Measurements from ENCODE around the gene KRTAP10-3. TPM values are rescaled to one million over a fixed set of nuclear protein-coding genes. Genes with fewer than 3 reads are reported as not detected.

The KRTAP10-3 gene
- total and polyA plus RNA-seq, 2 donors (not counting 1 experiment from before 2014, with no cell fraction given): not detected

GRCh38 chr21:44540741-44541288, 17.8 kb downstream of the KRTAP10-3 start:
- no peaks in the 10 kb centered on the region for H3K27me3 ChIP-seq (ENCODE audit: control insufficient read depth, insufficient read depth, low read length)
- no peak overlapping the region for H3K9ac ChIP-seq (ENCODE audit: insufficient read depth, low read length)
- no peaks in the 10 kb centered on the region for H3K9me3 ChIP-seq (ENCODE audit: control insufficient read depth, insufficient read depth, low read depth, low read length)
- no peak overlapping the region for H3K4me2 ChIP-seq (ENCODE audit: extremely low read depth, insufficient read depth, low read length)
- H3K79me2 ChIP-seq (ENCODE audit: control insufficient read depth, insufficient read depth, low read length): no peaks in the 10 kb centered on the region
- no peak for TF ChIP-seq EZH2 (IDR thresholded peaks at IDR 0.05; ENCODE audit: low read length, missing control alignments)
- TF ChIP-seq CTCF (conservative IDR thresholded peaks at IDR 0.05 in 1 of 2, IDR thresholded peaks at IDR 0.05 in 1 of 2; ENCODE audit: low read depth in 1 of 2, low read length in 2 of 2): no peak
- no peaks in the 10 kb centered on the region for H4K20me1 ChIP-seq (ENCODE audit: control insufficient read depth, extremely low read depth, insufficient read depth, low read length)
- no peaks in the 10 kb centered on the region for H3K36me3 ChIP-seq (ENCODE audit: control insufficient read depth, insufficient read depth, low read length)
- H3K4me1 ChIP-seq (ENCODE audit: control insufficient read depth, extremely low read depth, insufficient read depth, low read length): no peaks in the 10 kb centered on the region
- H3K4me3 ChIP-seq (replicated peaks in 1 of 4; ENCODE audit: control extremely low read depth in 1 of 4, insufficient read depth in 1 of 4, low read depth in 3 of 4, low read length in 4 of 4): no peak overlapping the region
- H2AFZ ChIP-seq (ENCODE audit: low read length): no peak overlapping the region
- no peak for DNase-seq (ENCODE audit: low read depth in 2 of 2)
- H3K27ac ChIP-seq (ENCODE audit: insufficient read depth, low read length): no peak overlapping the region

GRCh38 chr21:44539991-44540666, 18.5 kb downstream of the KRTAP10-3 start, which contains the start of gene KRTAP10-1:
KRTAP10-1 (minus strand) TSS chr21:44540195; CDS start chr21:44540150, 45 bp downstream.
- H2AFZ ChIP-seq (ENCODE audit: low read length): no peak within 1 kb of the TSS
- H3K27ac ChIP-seq (ENCODE audit: insufficient read depth, low read length): no peak within 1 kb of the TSS
- no peaks in the 10 kb centered on the region for H3K9me3 ChIP-seq (ENCODE audit: control insufficient read depth, insufficient read depth, low read depth, low read length)
- no peaks in the 10 kb centered on the region for H3K79me2 ChIP-seq (ENCODE audit: control insufficient read depth, insufficient read depth, low read length)
- no peaks in the 10 kb centered on the region for H3K27me3 ChIP-seq (ENCODE audit: control insufficient read depth, insufficient read depth, low read length)
- no peak within 1 kb of the TSS for H3K4me3 ChIP-seq (replicated peaks in 1 of 4; ENCODE audit: control extremely low read depth in 1 of 4, insufficient read depth in 1 of 4, low read depth in 3 of 4, low read length in 4 of 4)
- H3K36me3 ChIP-seq (ENCODE audit: control insufficient read depth, insufficient read depth, low read length): no peaks in the 10 kb centered on the region
- H3K9ac ChIP-seq (ENCODE audit: insufficient read depth, low read length): no peak within 1 kb of the TSS
- no peaks in the 10 kb centered on the region for H4K20me1 ChIP-seq (ENCODE audit: control insufficient read depth, extremely low read depth, insufficient read depth, low read length)
- H3K4me1 ChIP-seq (ENCODE audit: control insufficient read depth, extremely low read depth, insufficient read depth, low read length): no peaks in the 10 kb centered on the region
- no peak for DNase-seq (ENCODE audit: low read depth in 2 of 2)
- H3K4me2 ChIP-seq (ENCODE audit: extremely low read depth, insufficient read depth, low read length): no peak within 1 kb of the TSS
- TF ChIP-seq CTCF (conservative IDR thresholded peaks at IDR 0.05 in 1 of 2, IDR thresholded peaks at IDR 0.05 in 1 of 2; ENCODE audit: low read depth in 1 of 2, low read length in 2 of 2) (no peak), EZH2 (IDR thresholded peaks at IDR 0.05; ENCODE audit: low read length, missing control alignments) (no peak)

- Histone ChIP-seq H2AFZ (ENCODE audit: low read length) (no peak overlapping the region), H3K4me1 (ENCODE audit: control insufficient read depth, extremely low read depth, insufficient read depth, low read length) (no peaks in the 10 kb centered on the region), H3K79me2 (ENCODE audit: control insufficient read depth, insufficient read depth, low read length) (no peaks in the 10 kb centered on the region), H3K9me3 (ENCODE audit: control insufficient read depth, insufficient read depth, low read depth, low read length) (no peaks in the 10 kb centered on the region), H3K9ac (ENCODE audit: insufficient read depth, low read length) (no peak overlapping the region), H3K27ac (ENCODE audit: insufficient read depth, low read length) (no peak overlapping the region), H3K4me3 (replicated peaks in 1 of 4; ENCODE audit: control extremely low read depth in 1 of 4, insufficient read depth in 1 of 4, low read depth in 3 of 4, low read length in 4 of 4) (no peak overlapping the region), H3K27me3 (ENCODE audit: control insufficient read depth, insufficient read depth, low read length) (no peaks in the 10 kb centered on the region), H3K36me3 (ENCODE audit: control insufficient read depth, insufficient read depth, low read length) (no peaks in the 10 kb centered on the region), H3K4me2 (ENCODE audit: extremely low read depth, insufficient read depth, low read length) (no peak overlapping the region), H4K20me1 (ENCODE audit: control insufficient read depth, extremely low read depth, insufficient read depth, low read length) (no peaks in the 10 kb centered on the region)
- TF ChIP-seq CTCF (conservative IDR thresholded peaks at IDR 0.05 in 1 of 2, IDR thresholded peaks at IDR 0.05 in 1 of 2; ENCODE audit: low read depth in 1 of 2, low read length in 2 of 2): no peak
- no peak for TF ChIP-seq EZH2 (IDR thresholded peaks at IDR 0.05; ENCODE audit: low read length, missing control alignments)
- no peak for DNase-seq (ENCODE audit: low read depth in 2 of 2)
Measured at GRCh38 chr21:44539046-44539445, 19.5 kb downstream of the KRTAP10-3 start.
